Omental fat pad (tissue), 4 donors: ENCODE data around the gene CELF5. TPM values are rescaled to one million over a fixed set of nuclear protein-coding genes. Genes with fewer than 3 reads are reported as not detected.

Source experiments
- ATAC-seq: fragments of 150-250 bp; one replicate; pipeline ENCODE4 v1.9.1; 2016; ENCODE audit warnings: mild to moderate bottlenecking, moderate library complexity; ENCODE audit not compliant: low FRiP score
- DNase-seq: peaks from one replicate; pipeline ENCODE4 v3.0.0-alpha.2; 2019; ENCODE audit warnings: low spot score
- CTCF ChIP-seq, 3 donors: fragments of 450-650 bp; IDR thresholded peaks; one replicate each; pipeline ENCODE4 v1.5.1; 2016 to 2017; ENCODE audit warnings: antibody characterized with exemption in 3 of 3, mild to moderate bottlenecking in 3 of 3, moderate library complexity in 2 of 3
- total RNA-seq, 4 donors: library from RNA; depleted of rRNA; stranded (reverse); fragments of >200 nt; gene quantifications; one replicate each; pipeline ENCODE4 v1.1.0, GENCODE V29; 2016

The CELF5 gene
- total RNA-seq, 4 donors from 2014 or later: not detected

GRCh38 chr19:3309724-3310123, 85.3 kb downstream of the CELF5 start:
- no peak for ATAC-seq
- DNase-seq: no peak
- no peak for TF ChIP-seq CTCF (IDR thresholded peaks at IDR 0.05)

DNA sequence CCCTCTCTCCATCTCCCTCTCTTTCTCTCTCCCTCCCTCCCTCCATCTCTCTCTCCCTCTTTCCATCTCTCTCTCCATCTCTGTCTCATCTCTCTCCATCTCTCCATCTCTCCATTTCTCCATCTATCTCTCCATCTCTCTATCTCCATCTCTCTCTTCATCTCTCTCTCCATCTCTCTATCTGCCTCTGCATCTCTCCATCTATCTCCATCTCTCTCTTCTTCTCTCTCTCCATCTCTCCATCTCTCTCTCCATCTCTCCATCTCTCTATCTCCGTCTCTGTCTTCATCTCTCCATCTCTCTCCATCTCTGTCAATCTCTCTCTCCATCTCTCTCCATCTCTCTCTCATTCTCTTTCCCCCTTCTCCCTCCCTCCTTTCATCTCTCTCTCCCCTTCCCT, 85.8 kb downstream of the CELF5 start:
- ATAC-seq (no peak), DNase-seq (no peak)
- TF ChIP-seq CTCF (IDR thresholded peaks at IDR 0.05): no peak

DNA sequence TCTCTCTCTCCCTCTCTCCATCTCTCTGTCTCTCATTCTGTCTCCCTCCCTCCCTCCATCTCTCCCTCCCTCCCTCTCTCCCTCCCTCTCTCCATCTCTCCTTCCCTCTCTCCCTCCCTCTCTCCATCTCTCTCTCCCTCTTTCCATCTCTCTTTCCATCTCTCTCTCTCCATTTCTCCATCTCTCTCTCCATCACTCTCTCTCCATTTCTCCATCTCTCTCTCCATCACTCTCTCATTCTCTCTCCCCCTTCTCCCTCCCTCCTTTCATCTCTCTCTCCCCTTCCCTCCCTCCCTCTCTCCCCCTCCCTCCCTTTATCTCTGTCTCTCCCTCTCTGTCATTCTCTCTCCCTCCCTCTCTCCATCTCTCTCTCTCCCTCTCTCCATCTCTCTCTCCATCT, 86.2 kb downstream of the CELF5 start:
- no peak for TF ChIP-seq CTCF (IDR thresholded peaks at IDR 0.05)
- ATAC-seq (no peak), DNase-seq (no peak)

DNA sequence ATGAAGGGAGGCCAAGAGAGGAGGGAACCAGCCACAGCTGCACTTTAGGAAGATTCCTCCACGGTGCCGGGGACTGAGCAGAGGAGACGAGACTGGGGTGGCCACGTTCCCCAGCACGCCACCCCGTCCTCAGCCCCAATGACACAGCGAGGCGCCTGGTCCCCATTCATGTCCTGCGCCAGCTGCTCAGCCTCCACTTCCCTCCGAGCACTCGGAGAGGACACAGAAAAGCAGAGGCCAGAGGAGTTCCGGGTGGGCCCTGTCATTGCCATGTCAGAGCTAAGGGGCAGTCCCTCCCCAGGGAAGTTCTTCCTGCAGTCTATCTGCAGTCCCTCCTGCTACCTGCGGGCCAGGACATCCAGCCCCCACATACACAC, 88.7 kb downstream of the CELF5 start:
- no peak for TF ChIP-seq CTCF (IDR thresholded peaks at IDR 0.05)
- ATAC-seq (no peak), DNase-seq (no peak)

GRCh38 chr19:3314962-3315675, 90.7 kb downstream of the CELF5 start:
- ATAC-seq: no peak
- no peak for TF ChIP-seq CTCF (IDR thresholded peaks at IDR 0.05)
- DNase-seq: no peak

- peak; percentile 12 for ATAC-seq
- TF ChIP-seq CTCF (IDR thresholded peaks at IDR 0.05): no peak
- no peak for DNase-seq
These were observed 91.2 kb downstream of the CELF5 start for GRCh38 chr19:3315676-3315973.

DNA sequence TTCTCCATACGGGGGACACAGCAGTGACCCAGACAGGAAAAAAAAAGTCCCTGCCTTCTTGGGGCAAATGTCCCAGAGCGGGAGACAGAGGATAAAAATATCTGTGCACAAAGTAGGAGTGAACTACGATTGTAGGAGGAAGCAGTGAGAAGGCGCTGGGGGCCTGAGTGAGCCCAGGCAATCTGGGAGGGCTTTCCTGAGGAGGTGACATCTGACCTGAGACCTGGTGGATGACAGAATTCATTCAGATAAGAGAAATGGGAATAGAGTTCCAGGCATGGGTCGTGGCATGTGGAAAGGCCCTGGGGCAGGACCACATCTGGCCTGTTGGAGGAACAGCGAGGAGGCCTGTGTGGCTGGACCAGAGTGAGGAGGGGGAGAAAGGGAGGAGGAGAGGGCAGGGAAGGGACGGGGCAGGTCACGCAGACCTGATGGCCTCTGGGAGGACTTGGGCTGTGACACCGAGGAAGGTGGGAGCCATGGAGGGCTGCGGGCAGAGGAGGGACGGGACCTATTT, 91.7 kb downstream of the CELF5 start:
- ATAC-seq (no peak), DNase-seq (no peak)
- TF ChIP-seq CTCF (IDR thresholded peaks at IDR 0.05): no peak
